ENCODE measurements around the gene GDF3.
"Not testable (repeated sequence)": the region's sequence is repeated elsewhere in the genome, so short reads cannot be mapped to it uniquely, and the experiment has no call there.

GDF3 gene

GRCh38 chr12:7695566-7696197 lies at the start of gene GDF3:
Gene GDF3, minus strand, starts transcription at chr12:7695775. Its CDS starts 47 bp downstream, at chr12:7695728.
- no peak for DNase-seq

DNA sequence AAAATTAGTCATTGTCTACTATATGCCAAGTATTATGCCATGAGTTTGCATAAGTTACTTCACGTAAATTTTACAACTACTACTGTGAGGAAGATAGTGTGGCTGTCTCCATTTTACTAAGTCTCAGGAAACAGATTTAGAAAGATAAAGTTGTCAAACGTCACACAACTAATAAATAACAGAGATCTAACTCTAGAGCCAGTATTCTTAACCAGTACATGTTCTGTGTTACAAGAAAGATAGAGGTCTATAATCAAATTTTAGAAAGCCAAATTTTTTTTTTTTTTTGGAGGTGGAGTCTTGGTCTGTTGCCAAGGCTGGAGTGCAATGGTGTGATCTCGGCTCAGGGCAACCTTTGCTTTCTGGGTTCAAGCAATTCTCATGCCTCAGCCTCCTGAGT lies 37.4 kb upstream of the GDF3 start:
- no peak for DNase-seq

DNA sequence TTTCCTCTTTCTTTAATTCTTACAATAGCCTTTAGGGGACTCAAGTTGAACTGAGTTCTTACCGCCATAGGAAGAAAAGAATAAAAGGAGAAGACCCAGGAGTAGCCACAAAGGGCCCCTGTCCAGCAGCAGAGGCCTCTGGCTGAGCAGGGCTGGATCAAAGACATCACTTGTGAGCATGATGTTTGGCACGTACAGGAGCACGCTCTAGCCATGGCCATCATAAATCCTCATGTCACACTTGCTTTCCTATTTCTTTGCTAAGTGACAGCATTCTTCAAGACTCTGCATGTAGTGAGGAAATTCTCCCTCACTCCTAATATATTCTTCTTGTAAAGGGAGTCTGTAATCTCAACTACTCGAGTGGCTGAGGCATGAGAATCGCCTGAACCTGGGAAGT lies 35.9 kb upstream of the GDF3 start:
- DNase-seq, result no peak

- not testable (repeated sequence) for DNase-seq
These were observed 35.4 kb upstream of the GDF3 start for GRCh38 chr12:7730984-7731383.

- DNase-seq, result no peak
These were observed 34.2 kb upstream of the GDF3 start for GRCh38 chr12:7729746-7730145.

DNA sequence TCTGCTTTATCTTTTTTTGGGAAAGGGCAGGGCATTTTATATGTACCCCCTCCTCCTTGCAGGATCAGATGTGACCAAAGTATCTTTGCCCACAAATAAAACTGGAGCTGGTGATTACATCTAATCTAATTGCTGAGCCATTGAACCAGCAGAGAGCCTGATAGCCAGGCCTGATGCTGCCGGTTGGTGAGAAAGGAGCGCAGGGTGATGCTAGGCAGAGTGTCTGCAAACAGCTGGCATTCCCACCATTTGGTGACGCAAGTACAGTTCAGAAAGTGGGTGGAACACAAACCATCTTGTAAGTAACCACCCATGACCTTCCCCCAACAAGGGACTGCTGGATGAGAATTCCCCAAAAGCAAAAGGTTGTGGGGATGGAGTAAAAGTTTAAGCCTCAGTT lies 28.4 kb upstream of the GDF3 start:
- DNase-seq, result no peak

GRCh38 chr12:7719946-7720730 lies 24.6 kb upstream of the GDF3 start:
- no peak for DNase-seq

GRCh38 chr12:7716381-7716780 lies 20.8 kb upstream of the GDF3 start:
- no peak for DNase-seq

- DNase-seq, result no peak
These were observed 17.4 kb upstream of the GDF3 start for GRCh38 chr12:7712841-7713442.

- DNase-seq, result no peak
These were observed 15.6 kb upstream of the GDF3 start, which contains the start of gene DPPA3 for GRCh38 chr12:7711133-7711532. Gene DPPA3, plus strand, starts transcription at chr12:7711433. Its CDS starts 138 bp downstream, at chr12:7711571.

DNA sequence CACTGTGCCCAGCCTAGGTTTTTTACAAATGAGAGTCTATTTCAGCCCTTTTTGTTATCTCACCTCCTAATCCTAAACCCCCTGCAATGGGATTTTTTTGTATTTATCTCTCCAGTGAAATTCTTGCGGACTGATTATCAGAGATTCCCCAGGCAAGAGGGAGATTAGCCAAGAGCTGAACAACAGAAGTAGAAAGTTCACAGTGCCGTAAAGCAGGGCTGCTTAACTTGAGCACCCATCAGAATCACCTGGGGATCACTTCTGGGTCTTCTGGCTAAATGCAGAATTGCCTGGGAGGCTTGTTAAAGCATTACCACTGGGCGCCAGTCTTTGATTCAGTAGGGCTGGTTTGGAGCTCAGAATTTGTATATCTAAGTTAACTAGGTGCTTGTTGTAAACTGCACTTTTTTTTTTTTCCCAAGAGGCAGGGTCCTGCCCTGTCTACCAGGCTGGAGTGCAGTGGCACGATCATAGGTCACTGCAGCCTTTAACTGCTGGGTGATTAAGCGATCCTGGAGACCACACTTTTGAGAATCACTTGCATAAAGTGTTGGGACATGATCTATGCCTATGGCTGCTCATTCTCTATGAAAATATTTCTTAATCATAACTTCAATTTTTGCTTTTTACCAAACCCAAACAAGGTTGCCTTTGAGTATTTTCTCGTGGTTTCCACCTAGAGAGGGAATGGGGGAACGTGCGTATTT lies 14.5 kb upstream of the GDF3 start:
- no peak for DNase-seq

GRCh38 chr12:7705846-7706245 lies 10.3 kb upstream of the GDF3 start:
- DNase-seq, result no peak

- no peak for DNase-seq
These were observed 376 bp downstream of the GDF3 start for GRCh38 chr12:7695237-7695560.

GRCh38 chr12:7694556-7695236 lies 879 bp downstream of the GDF3 start:
- DNase-seq, result no peak

DNA sequence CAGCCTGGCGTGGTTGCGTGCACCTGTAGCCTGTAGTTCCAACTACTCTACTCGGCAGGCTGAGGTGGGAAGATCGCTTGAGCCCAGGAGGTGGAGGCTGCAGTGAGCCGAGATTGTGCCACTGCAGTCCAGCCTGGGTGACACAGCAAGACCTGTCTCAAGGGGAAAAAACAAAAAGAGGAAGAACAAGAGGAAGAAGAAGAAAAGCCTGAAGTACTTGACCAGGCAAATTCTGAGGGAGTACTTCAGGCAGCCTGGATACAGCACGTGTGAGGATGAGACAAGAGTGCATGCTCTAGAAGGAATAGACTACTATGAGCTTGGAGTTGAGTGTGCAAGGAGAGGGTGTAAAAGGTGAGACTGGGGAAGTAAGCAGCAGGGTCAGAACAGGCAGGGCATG lies 1.8 kb downstream of the GDF3 start:
- DNase-seq, result no peak

- DNase-seq, result no peak
These were observed 14.0 kb downstream of the GDF3 start for GRCh38 chr12:7681535-7681934.

GRCh38 chr12:7679251-7680045 lies 16.1 kb downstream of the GDF3 start:
- DNase-seq, result no peak

DNA sequence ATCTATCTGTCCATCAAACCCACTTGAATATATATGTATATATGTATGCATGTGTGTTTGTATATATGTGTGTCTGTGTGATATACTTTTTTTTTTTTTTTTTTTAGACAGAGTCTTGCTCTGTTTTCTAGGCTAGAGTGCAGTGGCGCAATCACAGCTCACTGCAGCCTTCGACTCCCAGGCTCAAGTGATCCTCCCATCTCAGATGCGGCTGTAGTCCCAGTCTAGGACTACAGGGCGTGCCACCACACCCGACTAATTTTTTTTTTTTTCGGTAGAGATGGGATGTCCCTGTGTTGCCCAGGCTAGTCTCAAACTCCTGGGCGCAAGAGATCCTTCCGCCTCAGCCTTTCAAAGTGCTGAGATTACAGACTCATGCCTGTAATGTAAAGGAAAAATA lies 16.8 kb downstream of the GDF3 start:
- DNase-seq, result no peak

- DNase-seq, result not testable (repeated sequence)
These were observed 18.1 kb downstream of the GDF3 start for GRCh38 chr12:7677432-7677888.

DNA sequence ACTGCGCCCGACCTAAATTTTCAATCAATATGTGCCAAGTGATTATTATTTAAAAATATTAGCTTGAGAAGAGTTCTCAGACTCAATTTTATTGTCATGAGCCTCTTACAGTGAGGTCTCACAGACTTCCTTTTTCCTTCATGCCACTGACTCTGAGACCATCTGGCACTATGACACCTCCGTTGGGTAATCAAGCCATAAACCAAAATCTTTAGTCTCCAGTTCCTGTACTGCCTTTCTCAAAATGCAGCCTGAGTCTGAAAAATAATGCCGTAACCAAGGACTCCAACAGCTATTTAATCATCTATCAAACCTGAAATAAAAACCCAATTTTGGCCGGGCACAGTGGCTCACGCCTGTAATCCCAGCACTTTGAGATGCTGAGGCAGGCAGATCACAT lies 20.1 kb downstream of the GDF3 start:
- DNase-seq, result not testable (repeated sequence)

DNA sequence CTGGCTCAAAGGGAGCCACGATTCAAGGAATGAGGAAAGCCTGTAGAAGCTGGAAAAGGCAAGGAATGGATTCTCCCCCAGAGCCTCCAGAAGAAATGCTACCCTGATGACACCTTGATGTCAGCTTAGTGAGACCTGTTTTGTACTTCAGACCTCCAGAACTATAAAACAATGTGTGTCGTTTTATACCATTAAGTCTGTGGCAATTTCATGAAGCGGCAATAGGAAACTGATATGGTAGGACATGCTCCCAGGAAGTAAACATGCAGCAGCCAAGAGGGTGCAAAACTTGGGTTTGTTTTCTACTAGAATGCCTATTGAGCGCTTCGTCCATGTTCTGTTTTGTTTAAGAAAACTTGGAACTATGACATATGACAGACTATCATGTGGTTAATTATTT lies 27.4 kb downstream of the GDF3 start:
- no peak for DNase-seq

GRCh38 chr12:7667125-7667524 lies 28.4 kb downstream of the GDF3 start:
- no peak for DNase-seq
